ENCODE data around the gene UCHL5.

- TF ChIP-seq, protein P1, sequence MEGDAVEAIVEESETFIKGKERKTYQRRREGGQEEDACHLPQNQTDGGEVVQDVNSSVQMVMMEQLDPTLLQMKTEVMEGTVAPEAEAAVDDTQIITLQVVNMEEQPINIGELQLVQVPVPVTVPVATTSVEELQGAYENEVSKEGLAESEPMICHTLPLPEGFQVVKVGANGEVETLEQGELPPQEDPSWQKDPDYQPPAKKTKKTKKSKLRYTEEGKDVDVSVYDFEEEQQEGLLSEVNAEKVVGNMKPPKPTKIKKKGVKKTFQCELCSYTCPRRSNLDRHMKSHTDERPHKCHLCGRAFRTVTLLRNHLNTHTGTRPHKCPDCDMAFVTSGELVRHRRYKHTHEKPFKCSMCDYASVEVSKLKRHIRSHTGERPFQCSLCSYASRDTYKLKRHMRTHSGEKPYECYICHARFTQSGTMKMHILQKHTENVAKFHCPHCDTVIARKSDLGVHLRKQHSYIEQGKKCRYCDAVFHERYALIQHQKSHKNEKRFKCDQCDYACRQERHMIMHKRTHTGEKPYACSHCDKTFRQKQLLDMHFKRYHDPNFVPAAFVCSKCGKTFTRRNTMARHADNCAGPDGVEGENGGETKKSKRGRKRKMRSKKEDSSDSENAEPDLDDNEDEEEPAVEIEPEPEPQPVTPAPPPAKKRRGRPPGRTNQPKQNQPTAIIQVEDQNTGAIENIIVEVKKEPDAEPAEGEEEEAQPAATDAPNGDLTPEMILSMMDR (conservative IDR thresholded peaks at IDR 0.05), result no peak
- TF ChIP-seq EZH2 (IDR thresholded peaks at IDR 0.05; ENCODE audit: low read depth), result no peak
These were observed 46.0 kb upstream of the UCHL5 start, which contains the start of gene GLRX2 for GRCh38 chr1:193104907-193105820.
